GM23248 (cell line): ENCODE data around the gene ADGRV1. TPM values are rescaled to one million over a fixed set of nuclear protein-coding genes. Genes with fewer than 3 reads are reported as not detected.

ENCODE experiments used
- DNase-seq: peaks from one replicate; pipeline ENCODE4 v3.0.0-alpha.2; 2015
- H2AFZ ChIP-seq: fragments of 200-600 bp; sonication (generic); 2 replicates; pipeline ENCODE4 v1.6.1; 2016; ENCODE audit warnings: antibody characterized with exemption
- H3F3A ChIP-seq: fragments of 200-600 bp; sonication (generic); 2 replicates; pipeline ENCODE4 v1.6.1; 2016; ENCODE audit warnings: mild to moderate bottlenecking, antibody characterized with exemption, mixed run types; ENCODE audit not compliant: insufficient read depth
- H3K27ac ChIP-seq: fragments of 200-600 bp; sonication (generic); 2 replicates; pipeline ENCODE4 v1.5.1; 2016; ENCODE audit warnings: mild to moderate bottlenecking
- H3K27me3 ChIP-seq: fragments of 200-600 bp; sonication (generic); replicated peaks from 2 replicates; pipeline ENCODE4 v1.6.1; 2016; ENCODE audit warnings: mild to moderate bottlenecking; ENCODE audit not compliant: insufficient read depth
- H3K36me3 ChIP-seq: fragments of 200-600 bp; sonication (generic); 2 replicates; pipeline ENCODE4 v1.6.1; 2016; ENCODE audit warnings: low read depth, mild to moderate bottlenecking
- H3K4me1 ChIP-seq: fragments of 200-600 bp; sonication (generic); 2 replicates; pipeline ENCODE4 v1.6.1; 2016; ENCODE audit warnings: mild to moderate bottlenecking; ENCODE audit not compliant: insufficient read depth
- H3K4me2 ChIP-seq: fragments of 200-600 bp; sonication (generic); one replicate; pipeline ENCODE4 v1.6.1; 2016; ENCODE audit warnings: mild to moderate bottlenecking; ENCODE audit not compliant: unreplicated experiment
- H3K4me3 ChIP-seq: fragments of 200-600 bp; sonication (generic); 2 replicates; pipeline ENCODE4 v1.5.1; 2016; ENCODE audit warnings: mild to moderate bottlenecking
- H3K79me2 ChIP-seq: fragments of 200-600 bp; sonication (generic); 2 replicates; pipeline ENCODE4 v1.6.1; 2016; ENCODE audit warnings: mild to moderate bottlenecking; ENCODE audit not compliant: insufficient read depth
- H3K9ac ChIP-seq: fragments of 200-600 bp; sonication (generic); 2 replicates; pipeline ENCODE4 v1.6.1; 2016; ENCODE audit warnings: mild to moderate bottlenecking
- H3K9me2 ChIP-seq: fragments of 200-600 bp; sonication (generic); 2 replicates; pipeline ENCODE4 v1.6.1; 2016; ENCODE audit warnings: mixed run types, mild to moderate bottlenecking, moderate library complexity; ENCODE audit not compliant: insufficient read depth
- H3K9me3 ChIP-seq: fragments of 200-600 bp; sonication (generic); one replicate; pipeline ENCODE4 v1.6.1; 2017; ENCODE audit warnings: low read depth
- H4K20me1 ChIP-seq: fragments of 200-600 bp; sonication (generic); 2 replicates; pipeline ENCODE4 v1.6.0; 2016; ENCODE audit not compliant: insufficient read depth
- EZH2 ChIP-seq: fragments of 200-600 bp; sonication (generic); IDR thresholded peaks from 2 replicates; pipeline ENCODE4 v1.6.1; 2018; ENCODE audit warnings: antibody characterized with exemption, mild to moderate bottlenecking; ENCODE audit not compliant: insufficient read depth, poor library complexity, severe bottlenecking
- EZH2phosphoT487 ChIP-seq: fragments of 200-600 bp; sonication (generic); IDR thresholded peaks from 2 replicates; pipeline ENCODE4 v1.6.1; 2018; ENCODE audit warnings: antibody characterized with exemption, moderate library complexity, mild to moderate bottlenecking, low read depth; ENCODE audit not compliant: insufficient read depth
- WGBS, 2 experiments: methylation state at CpG; one replicate each; pipeline ENCODE4 v1.1.6; 2015 to 2017; ENCODE audit warnings: low lambda C conversion rate in 2 of 2, low coverage in 1 of 2; ENCODE audit errors: missing lambda C conversion rate in 2 of 2; 5-methylcytosine and 5-hydroxymethylcytosine counted together
- in situ Hi-C: fragments of 300-500 bp; cut with MboI; formaldehyde crosslinking; loops from 2 replicates; pipeline ENCODE4 v1.15.0; 2020
- polyA plus RNA-seq: library from polyadenylated mRNA; unstranded; fragments of >200 nt; fragmentation: Nextera tagmentation; extraction: Ambion mirVana; gene quantifications from 2 replicates; pipeline ENCODE4 v1.2.1, GENCODE V29; 2016
- total RNA-seq: library from RNA; depleted of rRNA; stranded (reverse); fragments of >200 nt; shearing (Covaris generic); gene quantifications from 2 replicates; pipeline ENCODE4 v1.2.3, GENCODE V29; 2014

Gene ADGRV1
- total and polyA plus RNA-seq, 2 experiments from 2014 or later: not detected

GRCh38 chr5:91146230-91146629 is 587.6 kb downstream of the ADGRV1 start:
- TF ChIP-seq EZH2phosphoT487 (no peak), EZH2 (no peak)
- H3K9me2 ChIP-seq: no peaks in the 10 kb centered on the region
- H3F3A ChIP-seq: no peaks in the 10 kb centered on the region
- H3K9me3 ChIP-seq: no peaks in the 10 kb centered on the region
- H3K4me1 ChIP-seq: peaks cover 26% of the 10 kb centered on the region
- peak; percentile 23 for DNase-seq
- H3K27ac ChIP-seq: no peak overlapping the region
- H3K36me3 ChIP-seq: no peaks in the 10 kb centered on the region
- in situ Hi-C loops: no loop called here
- H2AFZ ChIP-seq: no peak overlapping the region
- no peak overlapping the region for H3K4me3 ChIP-seq
- H3K79me2 ChIP-seq: no peaks in the 10 kb centered on the region
- no peaks in the 10 kb centered on the region for H4K20me1 ChIP-seq
- no peak overlapping the region for H3K4me2 ChIP-seq
- WGBS, 2 experiments: 69 to 72% methylated on average over 4 of the region's 4 CpGs
- no peak overlapping the region for H3K9ac ChIP-seq
- no peaks in the 10 kb centered on the region for H3K27me3 ChIP-seq

- no peaks in the 10 kb centered on the region for H3K9me2 ChIP-seq
- no peak overlapping the region for H3K27ac ChIP-seq
- no peaks in the 10 kb centered on the region for H3K79me2 ChIP-seq
- no peak for TF ChIP-seq EZH2
- TF ChIP-seq EZH2phosphoT487: no peak
- in situ Hi-C loops: no loop called here
- peaks cover 32% of the 10 kb centered on the region for H3K4me1 ChIP-seq
- no peaks in the 10 kb centered on the region for H3K27me3 ChIP-seq
- no peak overlapping the region for H3K9ac ChIP-seq
- WGBS, 2 experiments: 91 to 92% methylated on average over 4 of the region's 4 CpGs
- no peaks in the 10 kb centered on the region for H4K20me1 ChIP-seq
- DNase-seq: no peak
- no peak overlapping the region for H2AFZ ChIP-seq
- no peaks in the 10 kb centered on the region for H3K9me3 ChIP-seq
- H3K4me3 ChIP-seq: no peak overlapping the region
- no peaks in the 10 kb centered on the region for H3K36me3 ChIP-seq
- H3F3A ChIP-seq: no peaks in the 10 kb centered on the region
- no peak overlapping the region for H3K4me2 ChIP-seq
Measured at GRCh38 chr5:91146905-91147600, 588.5 kb downstream of the ADGRV1 start.

GRCh38 chr5:91150234-91150633 is 591.6 kb downstream of the ADGRV1 start:
- no peaks in the 10 kb centered on the region for H3K79me2 ChIP-seq
- H3K27ac ChIP-seq: no peak overlapping the region
- H3K4me1 ChIP-seq: peaks cover 29% of the 10 kb centered on the region
- peak; percentile 42 for DNase-seq
- H4K20me1 ChIP-seq: no peaks in the 10 kb centered on the region
- no peaks in the 10 kb centered on the region for H3F3A ChIP-seq
- H3K4me2 ChIP-seq: no peak overlapping the region
- H3K9ac ChIP-seq: no peak overlapping the region
- H3K9me2 ChIP-seq: no peaks in the 10 kb centered on the region
- no peak overlapping the region; the same call in 1 of the 2 replicates for H2AFZ ChIP-seq
- H3K36me3 ChIP-seq: no peaks in the 10 kb centered on the region
- no peak for TF ChIP-seq EZH2phosphoT487
- no peak for TF ChIP-seq EZH2
- no peaks in the 10 kb centered on the region for H3K27me3 ChIP-seq
- in situ Hi-C loops: no loop called here
- H3K9me3 ChIP-seq: no peaks in the 10 kb centered on the region
- no peak overlapping the region for H3K4me3 ChIP-seq
- WGBS, 2 experiments: 10 to 38% methylated on average over 1 of the region's 1 CpG

DNA sequence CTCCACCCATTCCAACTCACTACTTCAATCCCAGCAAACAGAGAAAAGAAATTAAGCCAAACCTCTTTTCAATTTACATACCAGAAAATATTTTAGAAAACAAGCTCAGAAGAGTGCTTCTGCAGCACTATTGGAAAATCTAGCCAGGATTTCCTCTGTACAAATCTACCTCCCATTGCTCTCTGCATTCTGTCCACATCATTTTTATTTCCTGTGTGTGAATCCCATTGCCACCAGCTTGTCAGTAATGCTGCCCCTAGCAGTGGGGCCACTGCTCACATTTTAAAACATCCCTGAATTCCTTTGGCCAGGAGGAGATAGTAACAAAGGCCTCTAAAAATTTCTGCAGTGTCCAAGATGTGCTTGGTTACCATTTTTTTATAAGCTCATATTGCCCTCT is 592.0 kb downstream of the ADGRV1 start:
- Histone ChIP-seq H3K4me2 (no peak overlapping the region), H3K36me3 (no peaks in the 10 kb centered on the region), H3K27me3 (no peaks in the 10 kb centered on the region), H3F3A (no peaks in the 10 kb centered on the region), H3K9me3 (no peaks in the 10 kb centered on the region), H3K9ac (no peak overlapping the region), H4K20me1 (no peaks in the 10 kb centered on the region), H3K9me2 (no peaks in the 10 kb centered on the region), H3K4me1 (peaks cover 25% of the 10 kb centered on the region), H3K27ac (no peak overlapping the region), H2AFZ (no peak overlapping the region; the same call in 1 of the 2 replicates), H3K4me3 (no peak overlapping the region), H3K79me2 (no peaks in the 10 kb centered on the region)
- in situ Hi-C loops: no loop called here
- no peak for TF ChIP-seq EZH2
- TF ChIP-seq EZH2phosphoT487: no peak
- DNase-seq: no peak
